Sciatic nerve (tissue), 2 donors: ENCODE results near the gene MSLN. TPM values are rescaled to one million over a fixed set of nuclear protein-coding genes. Genes with fewer than 3 reads are reported as not detected.
"Not testable (repeated sequence)": the region's sequence is repeated elsewhere in the genome, so short reads cannot be mapped to it uniquely, and the experiment has no call there.

Source experiments
- ATAC-seq: fragments of 200-7000 bp; cut with Tn5 transposase; one replicate; pipeline ENCODE4 v1.9.1; 2020; ENCODE audit warnings: mild to moderate bottlenecking, moderate library complexity
- DNase-seq: peaks from one replicate; pipeline ENCODE4 v3.0.0-alpha.2; 2020; ENCODE audit warnings: low spot score
- intact Hi-C: fragments of 100-400 bp; cut with DNase I; formaldehyde crosslinking; loops from one replicate; pipeline ENCODE4 v1.14.2; 2022
- total RNA-seq: library from RNA; stranded (reverse); fragmentation: NEBNext Ultra II Directional; extraction: Animal tissue kit (Norgen Biotek cat#: 25700); gene quantifications from one replicate; pipeline ENCODE4 v1.2.1, GENCODE V29; 2021
- donor health status: DM: no; HTN: no; CAD: no.
- donor health status: DM: no; HTN: no; CAD: no.

Gene MSLN
- total RNA-seq, 1 donor from 2014 or later = 2.9 TPM

DNA sequence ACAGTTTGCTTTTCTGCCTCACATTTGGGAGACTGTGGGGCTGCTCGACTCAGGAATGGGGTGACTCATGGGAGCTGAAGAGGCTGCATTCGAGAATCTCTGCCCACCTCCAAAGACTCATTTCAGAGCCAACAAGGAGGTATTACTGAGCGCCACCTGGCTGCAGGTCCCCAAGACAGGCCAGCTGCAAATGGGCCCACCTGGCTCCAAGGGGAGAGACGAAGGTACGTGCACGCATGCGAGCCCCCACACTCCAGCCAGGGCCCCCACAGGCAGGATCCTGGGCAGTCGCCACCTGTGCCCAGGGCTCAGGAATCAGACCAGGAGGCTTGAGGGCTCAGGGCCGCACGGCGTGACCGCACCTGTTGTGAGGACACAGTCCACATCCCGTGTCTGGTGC, 27.6 kb upstream of the MSLN start:
- DNase-seq = peak; percentile 58
- ATAC-seq = no peak
- intact Hi-C loops = no loop called here

DNA sequence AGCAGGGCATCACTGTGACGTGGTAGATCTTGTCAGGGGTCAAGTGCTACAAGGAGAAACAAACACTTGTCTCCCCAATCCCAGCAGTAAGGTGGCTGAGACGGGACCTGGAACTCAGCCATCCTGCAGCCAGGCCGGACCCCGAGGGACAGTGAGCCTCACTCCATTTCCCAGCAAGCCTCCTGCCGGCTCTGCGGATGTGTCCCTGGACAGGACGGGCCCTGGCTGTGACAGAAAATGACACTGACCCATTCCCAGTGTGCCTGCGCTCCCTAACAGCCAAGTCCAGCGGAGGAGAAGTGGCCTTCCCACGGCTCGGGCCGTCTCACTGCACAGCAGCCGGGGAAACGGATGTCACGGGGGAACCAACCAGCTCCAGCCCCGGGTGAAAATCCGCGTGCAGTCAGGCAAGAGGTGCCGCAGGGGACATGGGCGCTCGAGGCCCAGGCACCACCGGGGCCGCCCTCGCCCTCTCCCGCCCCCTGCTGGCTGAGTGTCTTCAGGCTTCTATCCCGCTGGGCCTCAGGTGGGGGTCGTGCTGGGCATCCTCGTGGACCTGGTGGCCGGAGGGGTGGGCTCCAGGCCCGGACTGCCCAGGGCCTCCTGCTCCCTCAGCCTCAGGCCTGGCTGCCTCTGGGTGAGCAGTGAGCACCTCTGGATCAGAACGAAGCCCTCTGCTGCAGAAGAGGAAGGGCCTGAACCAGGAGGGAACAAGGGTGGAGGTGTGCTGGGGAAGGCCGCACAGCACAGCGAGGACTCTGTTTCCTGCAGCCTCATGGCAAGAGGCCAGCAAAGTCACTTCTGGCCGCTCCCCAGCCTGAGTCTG, 26.9 kb upstream of the MSLN start:
- DNase-seq (peak; percentile 63), ATAC-seq (no peak)
- intact Hi-C loops = no loop called here

DNA sequence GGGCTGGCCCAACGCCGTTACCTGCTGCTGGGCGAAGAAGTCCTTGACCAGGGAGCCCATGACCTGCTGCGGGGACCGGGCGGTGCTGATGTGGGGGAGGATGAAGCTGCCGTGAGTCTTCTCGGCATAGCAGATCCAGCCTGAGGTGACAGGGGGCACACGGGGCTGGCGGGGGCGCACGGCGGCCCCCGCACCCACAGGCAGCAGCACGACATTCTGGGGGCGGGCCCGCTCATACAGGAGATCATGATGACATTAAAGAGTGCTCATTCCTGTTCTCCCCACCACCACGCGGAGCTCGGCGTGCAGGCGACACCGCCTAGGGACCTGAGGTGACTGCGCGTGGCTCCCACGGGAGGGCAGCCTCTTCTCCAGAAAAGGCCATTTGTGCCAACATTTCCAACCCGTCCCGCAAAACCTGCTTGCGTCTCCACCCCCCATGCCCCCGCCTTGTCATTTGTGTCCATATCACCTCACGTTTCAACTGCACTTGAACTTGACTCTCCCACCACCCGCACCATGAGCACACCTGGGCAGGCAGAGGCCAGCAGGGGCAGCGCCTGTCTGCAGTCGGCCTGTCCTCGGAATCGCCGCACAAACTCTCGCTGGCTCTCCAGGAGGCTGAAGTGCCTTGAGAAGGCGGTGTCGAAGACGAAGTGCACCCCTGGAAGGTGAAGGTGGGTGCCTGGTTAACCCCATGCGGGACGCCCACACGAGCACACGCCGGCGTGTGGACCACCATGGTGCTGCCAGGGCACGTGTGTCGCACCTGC, 26.1 kb upstream of the MSLN start:
- no peak for ATAC-seq
- intact Hi-C loops = no loop called here
- DNase-seq = no peak

DNA sequence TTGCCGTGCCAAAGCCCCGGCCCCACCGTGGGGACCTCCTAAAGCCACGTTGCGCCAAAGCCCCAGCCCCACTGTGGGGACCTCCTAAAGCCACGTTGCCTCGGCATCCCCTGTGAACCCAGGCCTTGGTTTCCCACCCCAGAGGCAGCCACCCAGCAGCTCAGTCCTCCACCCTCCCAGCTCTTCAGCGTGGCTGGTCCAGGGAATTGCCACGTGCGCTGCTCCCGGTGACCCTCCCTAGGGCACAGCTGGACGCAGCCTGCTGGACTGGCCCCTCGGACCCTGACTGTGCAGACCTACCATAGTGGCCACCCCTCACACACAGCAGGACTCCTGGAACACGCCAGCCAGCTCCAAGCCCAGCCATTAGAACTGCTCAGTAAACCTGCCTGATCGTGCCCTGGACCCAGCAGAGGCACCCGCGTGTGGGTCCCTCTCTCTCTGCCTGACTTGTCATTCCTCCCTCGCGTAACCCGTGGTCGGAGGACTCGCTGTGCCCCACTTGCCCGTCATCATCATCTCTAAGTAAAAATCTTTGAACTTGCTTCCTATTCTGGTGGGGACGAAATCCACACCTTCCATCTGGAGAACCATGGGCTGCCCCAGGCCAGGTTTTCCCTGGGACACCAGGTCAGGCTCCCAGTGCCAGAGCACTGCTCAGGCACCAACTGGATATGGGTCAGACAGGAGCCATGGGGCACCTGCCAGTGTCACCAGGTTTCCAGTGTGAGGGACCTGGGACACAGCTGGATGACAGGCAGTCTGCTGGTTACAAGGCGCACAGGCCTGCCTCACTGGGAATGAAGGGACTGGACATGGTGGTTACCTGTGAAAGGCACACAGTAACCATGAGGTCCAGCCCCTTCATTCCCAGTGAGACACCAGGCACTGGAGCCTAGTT, 25.3 kb upstream of the MSLN start:
- intact Hi-C loops = no loop called here
- DNase-seq (no peak), ATAC-seq (no peak)

GRCh38 chr16:735982-736453, 24.5 kb upstream of the MSLN start:
- DNase-seq (no peak), ATAC-seq (no peak)
- intact Hi-C loops = no loop called here

DNA sequence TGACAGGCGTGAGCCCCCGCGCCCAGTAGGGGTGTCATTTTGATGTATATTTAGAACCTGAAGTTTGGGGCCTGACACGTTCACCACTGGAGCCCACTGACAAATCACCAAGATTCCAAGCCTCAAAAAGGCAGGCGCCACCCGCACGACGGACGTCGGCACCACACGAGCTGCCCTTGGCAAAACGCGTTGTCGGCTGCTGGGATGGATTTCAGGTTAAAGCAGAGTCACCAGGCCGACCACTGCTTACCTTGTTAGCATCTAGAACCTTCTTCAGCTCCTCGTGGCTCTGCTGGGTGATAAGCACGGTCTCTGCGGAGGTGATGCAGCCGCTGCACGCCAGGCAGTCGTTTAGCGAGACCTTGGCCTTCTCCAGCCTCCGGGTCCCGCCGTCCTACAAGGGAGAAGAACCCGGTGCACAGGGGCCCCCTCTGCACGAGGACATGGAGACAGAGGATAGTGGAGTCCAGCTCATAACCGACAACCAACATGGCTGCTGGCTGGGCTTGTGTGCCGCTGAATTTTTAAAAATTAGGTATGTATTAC, 23.5 kb upstream of the MSLN start:
- no peak for ATAC-seq
- intact Hi-C loops = no loop called here
- DNase-seq = no peak

- intact Hi-C loops = no loop called here
- ATAC-seq (no peak), DNase-seq (no peak)
Observed at GRCh38 chr16:739560-740458, 20.7 kb upstream of the MSLN start.

- intact Hi-C loops = no loop called here
- ATAC-seq (peak; percentile 48), DNase-seq (no peak)
Observed at GRCh38 chr16:740459-740763, 20.1 kb upstream of the MSLN start.

GRCh38 chr16:740764-741505, 19.6 kb upstream of the MSLN start, which contains the start of gene CIAO3:
TSS of gene CIAO3 (minus strand) at chr16:740997. CDS start at chr16:740985, 12 bp downstream.
- DNase-seq = peak; percentile 94
- intact Hi-C loops = no loop called here
- ATAC-seq = peak; percentile 95

- intact Hi-C loops = no loop called here
- ATAC-seq (no peak), DNase-seq (no peak)
Observed at GRCh38 chr16:741986-742629, 18.4 kb upstream of the MSLN start.

DNA sequence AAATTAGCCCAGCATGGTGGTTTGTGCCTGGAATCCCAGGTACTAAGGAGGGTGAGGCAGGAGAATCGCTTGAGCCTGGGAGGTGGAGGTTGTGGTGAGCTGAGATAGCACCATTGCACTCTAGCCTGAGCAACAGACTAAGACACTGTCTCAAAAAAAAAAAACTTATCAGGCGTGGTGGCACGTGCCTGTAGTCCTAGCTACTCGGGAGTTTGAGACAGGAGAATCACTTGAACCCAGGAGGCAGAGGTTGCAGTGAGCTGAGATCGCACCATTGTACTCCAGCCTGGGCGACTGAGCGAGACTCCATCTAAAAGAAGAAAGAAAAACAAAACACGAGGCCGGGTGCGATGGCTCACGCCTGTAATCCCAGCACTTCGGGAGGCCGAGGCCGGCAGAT, 17.6 kb upstream of the MSLN start:
- DNase-seq, intact Hi-C loops, ATAC-seq: not testable (repeated sequence)

DNA sequence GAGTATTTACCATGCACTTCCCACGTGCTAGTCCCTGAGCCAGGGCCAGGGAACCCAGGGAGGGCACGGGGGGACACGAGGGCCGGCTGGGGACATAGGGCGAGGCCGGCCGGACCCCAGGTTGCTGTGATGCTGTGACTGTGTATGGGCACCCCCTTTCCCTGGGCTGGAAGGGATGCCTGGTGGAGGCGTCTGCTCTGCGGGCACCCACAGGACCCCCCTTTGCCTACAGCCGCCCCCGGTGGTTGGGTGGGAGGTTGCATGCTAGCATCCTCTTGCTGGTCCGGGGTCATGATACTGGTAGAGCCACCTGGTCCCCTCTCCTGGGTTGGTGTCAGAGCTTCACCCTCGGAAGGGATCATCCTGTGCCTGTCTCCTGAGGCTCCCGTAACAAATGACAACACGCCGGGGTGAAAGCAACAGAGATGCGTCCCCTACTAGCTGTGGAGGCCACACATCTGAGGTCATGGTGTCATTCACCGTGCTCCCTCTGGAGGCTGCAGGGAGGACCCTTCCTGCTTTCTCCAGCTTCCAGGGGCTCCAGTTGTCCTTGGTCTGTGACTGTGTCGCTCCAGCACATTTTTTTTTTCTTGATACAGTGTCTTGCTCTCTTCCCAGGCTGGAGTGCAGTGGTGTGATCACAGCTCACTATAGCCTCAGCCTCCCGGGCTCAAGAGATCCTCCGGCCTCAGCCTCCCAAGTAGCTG, 16.6 kb upstream of the MSLN start:
- ATAC-seq (no peak), DNase-seq (no peak)
- intact Hi-C loops = no loop called here

- no peak for DNase-seq
- intact Hi-C loops = loop anchor here (5.0 kb wide), 1 partner anchor 38 kb away; the partner anchor contains the start of gene FBXL16
- no peak for ATAC-seq
Observed at GRCh38 chr16:745739-746138, 14.8 kb upstream of the MSLN start.

DNA sequence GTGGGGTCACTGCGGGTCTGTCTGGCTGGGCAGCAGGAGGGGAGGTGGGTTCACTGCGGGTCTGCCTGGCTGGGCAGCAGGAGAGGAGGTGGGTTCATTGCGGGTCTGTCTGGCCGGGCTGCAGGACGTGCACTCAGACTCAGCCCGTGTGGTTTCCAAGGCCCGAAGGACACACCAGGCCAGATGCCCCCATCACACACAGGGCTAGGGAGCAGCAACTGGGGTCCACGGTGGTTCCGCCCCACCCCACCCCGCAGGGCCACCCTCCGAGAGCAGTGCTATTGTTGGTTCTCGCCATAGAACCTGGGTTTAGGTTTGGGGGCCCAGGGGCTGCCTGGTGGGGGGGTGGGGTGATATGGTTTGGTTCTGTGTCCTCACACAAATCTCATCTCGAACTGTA, 13.9 kb upstream of the MSLN start:
- intact Hi-C loops = loop anchor here (5.0 kb wide), 1 partner anchor 39 kb away; the partner anchor contains the start of gene FBXL16
- no peak for ATAC-seq
- DNase-seq = no peak

DNA sequence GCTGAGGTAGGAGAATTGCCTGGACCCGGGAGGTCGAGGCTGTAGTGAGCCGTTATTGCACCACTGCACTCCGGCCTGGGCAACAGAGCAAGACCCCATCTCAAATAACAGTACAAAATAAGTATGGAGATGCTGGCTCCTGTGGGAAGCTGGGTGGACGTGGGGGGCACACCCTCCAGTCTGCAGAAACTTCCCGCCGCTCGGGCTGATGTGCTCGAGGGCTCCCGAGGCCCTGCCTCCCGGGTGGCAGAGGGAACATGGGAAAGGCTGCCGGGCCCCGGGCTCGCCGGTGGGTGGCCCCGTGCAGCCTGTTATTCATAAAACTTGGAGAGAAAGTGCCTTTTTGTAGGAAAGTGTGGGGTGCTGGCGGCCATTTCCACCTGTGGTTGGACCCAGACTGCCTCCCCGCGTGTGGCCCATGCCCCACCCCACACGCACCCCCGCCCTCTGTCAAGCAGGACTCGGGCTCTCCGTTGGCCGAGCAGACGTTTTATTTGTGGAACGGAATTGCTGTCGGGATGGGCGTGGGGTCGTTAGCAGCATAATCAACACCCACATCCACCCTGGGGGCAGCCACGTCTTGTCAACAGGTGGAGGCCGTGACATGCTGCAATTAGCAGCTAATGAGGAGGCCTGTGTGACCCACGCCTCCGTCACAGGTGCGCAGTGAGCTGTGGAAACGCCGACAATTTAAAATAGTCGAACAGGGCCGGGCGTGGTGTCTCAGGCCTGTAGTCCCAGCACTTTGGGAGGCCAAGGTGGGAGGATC, 12.4 kb upstream of the MSLN start:
- ATAC-seq = no peak
- intact Hi-C loops = loop anchor here (5.0 kb wide), 1 partner anchor 41 kb away; the partner anchor contains the start of gene FBXL16
- DNase-seq = no peak
